GM18520 (cell line): Measurements from ENCODE around the gene ERBB3.
"Not testable (repeated sequence)": the region's sequence is repeated elsewhere in the genome, so short reads cannot be mapped to it uniquely, and the experiment has no call there.

Experiments used
- ATAC-seq: cut with Tn5 transposase; IDR thresholded peaks from one replicate; pipeline ENCODE4 v1.9.1; 2021; ENCODE audit not compliant: unreplicated experiment

The ERBB3 gene

DNA sequence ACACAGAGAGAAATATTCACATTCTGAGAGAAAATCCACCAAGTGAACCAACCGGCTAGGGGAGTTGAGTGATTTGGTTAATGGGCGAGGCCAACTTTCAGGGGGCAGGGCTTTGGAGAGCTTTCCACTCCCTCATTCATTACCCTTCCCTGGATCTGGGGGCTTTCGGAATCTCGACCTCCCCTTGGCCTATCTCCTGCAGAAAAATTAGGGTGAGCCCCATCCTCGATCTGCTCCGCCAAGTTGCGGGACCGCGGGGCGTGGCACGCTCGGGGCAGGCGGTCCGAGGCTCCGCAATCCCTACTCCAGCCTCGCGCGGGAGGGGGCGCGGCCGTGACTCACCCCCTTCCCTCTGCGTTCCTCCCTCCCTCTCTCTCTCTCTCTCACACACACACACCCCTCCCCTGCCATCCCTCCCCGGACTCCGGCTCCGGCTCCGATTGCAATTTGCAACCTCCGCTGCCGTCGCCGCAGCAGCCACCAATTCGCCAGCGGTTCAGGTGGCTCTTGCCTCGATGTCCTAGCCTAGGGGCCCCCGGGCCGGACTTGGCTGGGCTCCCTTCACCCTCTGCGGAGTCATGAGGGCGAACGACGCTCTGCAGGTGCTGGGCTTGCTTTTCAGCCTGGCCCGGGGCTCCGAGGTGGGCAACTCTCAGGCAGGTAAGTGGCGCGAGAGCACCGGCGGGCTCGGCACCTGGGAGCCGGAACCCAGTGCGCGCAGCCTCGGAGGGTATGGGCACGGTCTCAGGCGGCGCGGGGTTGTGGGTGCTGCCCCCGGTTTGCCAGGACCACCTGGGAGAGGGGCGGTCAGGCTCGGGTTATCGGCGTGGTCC is at the start of gene ERBB3:
TSS of gene ERBB3 (plus strand) at position 443 of the 833 bp plus-strand sequence. CDS start at position 579, 136 bp downstream.
- no peak for ATAC-seq

DNA sequence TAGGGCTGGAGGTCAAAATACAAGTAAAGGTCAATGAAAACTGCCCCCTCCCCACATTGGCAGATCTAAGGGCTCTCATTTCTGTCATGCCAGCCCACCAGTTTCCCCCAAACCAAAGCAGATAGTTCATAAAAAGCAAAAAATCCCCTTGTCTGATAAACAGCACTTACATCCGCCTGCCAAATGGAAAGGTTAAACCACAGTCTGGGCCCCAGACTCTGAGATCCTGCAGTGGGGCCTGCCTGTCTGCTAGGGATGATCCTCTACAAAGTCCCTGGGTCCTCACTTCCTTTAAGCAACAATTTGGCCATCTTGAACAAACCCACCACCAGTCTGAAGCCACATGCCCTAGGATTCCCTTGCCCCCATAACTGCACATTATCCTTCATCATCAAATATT is 48.0 kb upstream of the ERBB3 start:
- no peak for ATAC-seq

DNA sequence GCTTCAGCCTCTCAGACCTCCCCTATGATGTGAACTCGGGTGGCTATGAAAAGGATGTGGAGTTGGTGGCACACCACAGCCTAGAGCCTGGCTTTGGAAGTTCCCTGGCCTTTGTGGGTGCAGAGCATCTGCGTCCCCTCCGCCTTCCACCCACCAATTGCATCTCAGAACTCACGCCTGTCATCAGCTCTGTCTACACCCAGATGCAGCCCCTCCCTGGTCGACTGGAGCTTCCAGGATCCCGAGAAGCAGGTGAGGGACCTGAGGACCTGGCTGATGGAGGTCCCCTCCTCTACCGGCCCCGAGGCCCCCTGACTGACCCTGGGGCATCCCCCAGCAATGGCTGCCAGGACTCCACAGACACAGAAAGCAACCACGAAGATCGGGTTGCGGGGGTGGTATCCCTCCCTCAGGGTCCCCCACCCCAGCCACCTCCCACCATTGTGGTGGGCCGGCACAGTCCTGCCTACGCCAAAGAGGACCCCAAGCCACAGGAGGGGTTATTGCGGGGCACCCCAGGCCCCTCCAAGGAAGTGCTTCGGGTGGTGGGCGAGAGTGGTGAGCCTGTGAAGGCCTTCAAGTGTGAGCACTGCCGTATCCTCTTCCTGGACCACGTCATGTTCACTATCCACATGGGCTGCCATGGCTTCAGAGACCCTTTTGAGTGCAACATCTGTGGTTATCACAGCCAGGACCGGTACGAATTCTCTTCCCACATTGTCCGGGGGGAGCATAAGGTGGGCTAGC is 45.2 kb upstream of the ERBB3 start:
- no peak for ATAC-seq

- ATAC-seq, result no peak
Observed at GRCh38 chr12:56037161-56037560, 42.8 kb upstream of the ERBB3 start.

GRCh38 chr12:56038022-56038655 is 41.8 kb upstream of the ERBB3 start:
- no peak for ATAC-seq

DNA sequence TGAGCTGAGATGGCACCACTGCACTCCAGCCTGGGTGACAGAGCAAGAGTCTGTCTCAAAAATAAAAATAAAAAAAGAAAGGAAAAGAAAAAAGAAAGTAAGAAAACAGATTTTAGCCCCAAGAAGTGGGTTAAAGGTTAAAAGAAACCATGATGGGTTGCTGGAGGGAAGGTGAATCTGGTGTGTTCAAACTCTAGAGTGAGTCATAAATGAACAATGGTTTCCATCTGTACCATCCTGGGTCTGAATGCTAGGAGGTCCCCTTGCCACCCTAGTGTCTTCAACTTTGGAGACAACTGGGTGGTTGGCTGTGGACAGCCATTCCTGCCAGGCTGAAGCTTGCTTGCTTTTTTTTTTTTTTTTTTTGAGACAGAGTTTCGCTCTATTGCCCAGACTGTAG is 39.8 kb upstream of the ERBB3 start:
- ATAC-seq, result no peak

GRCh38 chr12:56040963-56041551 is 38.9 kb upstream of the ERBB3 start:
- ATAC-seq, result no peak

DNA sequence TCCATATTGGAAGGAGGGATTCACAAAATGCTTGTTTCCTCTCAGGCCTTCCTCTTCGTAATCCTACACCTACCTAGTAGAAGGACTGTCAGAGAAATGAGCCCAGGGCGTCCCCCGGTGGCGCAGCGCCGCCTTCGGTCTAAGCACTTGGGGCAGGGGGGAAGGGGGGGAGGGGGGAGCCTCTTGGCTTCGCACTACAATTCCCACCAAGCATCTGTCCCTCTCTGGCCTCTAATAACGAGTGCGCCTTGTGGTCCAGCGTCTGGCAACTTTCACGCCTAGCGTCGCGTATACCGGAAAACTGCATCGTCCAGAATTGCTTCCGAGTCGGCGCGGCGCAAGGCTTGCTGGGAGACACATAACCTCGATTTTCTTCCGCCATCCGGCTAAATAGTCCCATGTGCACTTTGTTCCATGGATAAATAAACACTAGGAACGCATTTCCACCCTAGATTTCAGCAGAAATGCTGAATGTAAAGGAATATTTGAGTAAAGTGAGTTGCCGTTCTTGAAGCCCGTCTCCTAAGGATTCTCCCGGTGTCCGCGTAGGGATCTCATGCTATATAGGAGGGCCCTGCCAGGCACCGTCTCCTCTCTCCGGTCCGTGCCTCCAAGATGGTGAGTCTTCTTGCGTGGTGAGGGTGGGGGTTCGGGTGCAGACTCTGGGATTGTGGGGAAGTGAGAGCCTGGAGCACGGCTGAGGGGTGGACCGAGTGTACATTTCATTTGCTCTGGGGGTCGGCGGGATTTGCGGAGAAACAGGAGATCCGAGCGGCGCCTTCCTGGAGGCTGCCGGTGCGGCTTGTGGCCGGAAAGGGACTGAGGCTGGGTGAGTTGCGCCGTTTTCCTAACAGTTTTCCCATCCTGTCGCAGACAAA is 38.2 kb upstream of the ERBB3 start, which contains the start of gene RPS26:
TSS of gene RPS26 (plus strand) at position 367 of the 878 bp plus-strand sequence. CDS start at position 616, 249 bp downstream.
- peak; percentile 90 for ATAC-seq

DNA sequence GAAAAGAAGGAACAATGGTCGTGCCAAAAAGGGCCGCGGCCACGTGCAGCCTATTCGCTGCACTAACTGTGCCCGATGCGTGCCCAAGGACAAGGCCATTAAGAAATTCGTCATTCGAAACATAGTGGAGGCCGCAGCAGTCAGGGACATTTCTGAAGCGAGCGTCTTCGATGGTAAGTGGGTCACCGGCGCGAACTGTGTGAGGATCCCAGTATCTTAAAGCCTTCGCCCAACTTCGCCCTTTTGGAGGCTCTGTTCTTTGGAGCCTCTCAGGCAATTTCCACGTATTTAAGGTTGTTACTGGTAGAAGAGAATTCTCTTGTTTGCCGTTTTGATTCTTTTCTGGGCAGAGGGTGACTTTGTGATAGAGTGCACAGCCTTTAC is 37.5 kb upstream of the ERBB3 start:
- ATAC-seq, result not testable (repeated sequence)

DNA sequence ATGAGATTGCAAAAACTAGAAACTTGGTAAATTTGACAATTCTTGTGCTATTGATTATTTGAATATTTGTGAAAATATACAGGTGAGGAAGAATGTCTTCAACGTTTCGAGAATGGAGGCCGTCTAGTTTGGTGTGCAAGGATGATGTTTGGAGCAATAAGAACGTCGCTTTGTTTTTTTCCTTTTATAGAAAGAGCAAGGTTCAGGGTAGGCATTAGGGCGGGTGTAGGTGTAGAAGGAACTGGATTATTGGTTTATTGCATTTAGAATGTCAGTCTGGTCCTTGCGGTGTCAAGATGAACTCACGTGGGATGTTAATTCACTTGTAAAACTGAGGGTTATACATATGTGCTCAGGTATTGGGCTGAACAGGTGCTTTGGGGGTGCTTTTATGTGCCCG is 37.1 kb upstream of the ERBB3 start:
- ATAC-seq, result no peak

DNA sequence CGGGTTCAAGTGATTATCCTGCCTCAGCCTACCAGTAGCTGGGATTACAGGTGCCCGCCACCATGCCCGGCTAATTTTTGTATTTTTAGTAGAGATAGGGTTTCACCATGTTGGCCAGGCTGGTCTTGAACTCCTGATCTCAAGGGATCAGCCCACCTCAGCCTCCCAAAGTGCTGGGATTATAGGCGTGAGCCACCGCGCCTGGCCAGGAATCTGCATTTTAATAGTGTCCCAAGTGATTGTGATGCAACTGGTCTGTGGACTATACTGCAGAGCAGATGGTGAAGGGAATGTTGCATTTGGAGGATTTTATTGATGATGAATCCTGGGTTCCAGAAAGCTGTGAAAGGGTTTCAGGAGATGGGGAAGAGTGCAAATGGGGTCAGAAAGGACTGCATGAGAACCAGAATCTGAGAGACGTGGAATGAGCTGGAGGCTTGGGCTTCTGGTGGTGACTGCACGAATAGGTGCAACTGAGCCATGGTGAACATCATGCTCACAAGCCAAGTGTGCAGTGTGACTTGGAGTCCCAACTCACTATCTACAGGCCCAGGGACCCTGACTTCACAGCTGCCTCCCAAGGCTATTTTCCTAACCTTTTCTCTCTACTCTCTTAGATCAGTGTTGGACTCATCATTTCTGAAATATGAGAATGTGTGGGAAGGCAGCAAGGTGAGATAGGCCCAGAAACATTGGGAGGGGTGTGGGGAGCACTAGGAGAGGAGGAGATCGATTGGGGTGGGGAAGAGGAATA is 33.8 kb upstream of the ERBB3 start:
- no peak for ATAC-seq

DNA sequence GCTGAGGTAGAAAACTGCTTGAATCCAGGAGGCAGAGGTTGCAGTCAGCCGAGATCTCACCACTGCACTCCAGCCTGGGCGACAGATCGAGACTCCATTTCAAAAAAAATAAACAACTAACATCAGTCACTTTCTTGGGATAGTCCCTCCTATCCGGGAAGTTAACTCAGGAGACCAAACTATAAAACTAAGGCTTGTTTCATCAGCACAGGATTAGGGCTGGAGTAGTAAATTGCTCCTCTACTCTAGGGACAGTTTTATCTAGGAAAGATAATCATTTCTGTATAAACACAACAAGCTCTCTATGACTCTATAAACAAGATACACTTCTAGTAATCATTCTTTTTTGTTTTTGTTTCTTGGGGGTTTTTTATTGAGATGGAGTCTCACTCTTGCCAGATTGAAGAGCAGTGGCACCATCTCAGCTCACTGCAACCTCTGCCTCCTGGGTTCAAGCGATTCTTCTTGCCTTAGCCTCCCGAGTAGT is 26.5 kb upstream of the ERBB3 start:
- no peak for ATAC-seq

- not testable (repeated sequence) for ATAC-seq
Observed at GRCh38 chr12:56059964-56060363, 20.0 kb upstream of the ERBB3 start.

GRCh38 chr12:56061982-56062381 is 18.0 kb upstream of the ERBB3 start:
- no peak for ATAC-seq

DNA sequence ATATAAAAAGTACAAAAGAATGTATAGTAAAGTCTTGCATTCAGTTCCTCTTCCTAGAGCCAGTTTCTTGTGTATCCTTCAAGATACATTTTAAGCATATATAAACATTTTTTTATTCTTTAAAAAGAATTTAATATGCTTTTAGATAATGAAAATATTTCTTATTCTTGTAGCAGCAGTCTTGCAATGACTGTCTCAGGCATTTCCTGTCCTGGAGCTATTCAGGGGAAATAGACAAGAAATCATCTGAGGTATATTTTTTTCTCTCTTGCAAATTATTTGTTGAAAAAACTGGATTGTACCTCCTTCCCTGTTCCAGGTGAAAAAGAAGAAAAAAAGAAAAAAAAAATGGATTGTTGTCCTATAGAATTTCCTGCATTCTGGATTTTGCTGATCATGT is 17.0 kb upstream of the ERBB3 start:
- no peak for ATAC-seq

DNA sequence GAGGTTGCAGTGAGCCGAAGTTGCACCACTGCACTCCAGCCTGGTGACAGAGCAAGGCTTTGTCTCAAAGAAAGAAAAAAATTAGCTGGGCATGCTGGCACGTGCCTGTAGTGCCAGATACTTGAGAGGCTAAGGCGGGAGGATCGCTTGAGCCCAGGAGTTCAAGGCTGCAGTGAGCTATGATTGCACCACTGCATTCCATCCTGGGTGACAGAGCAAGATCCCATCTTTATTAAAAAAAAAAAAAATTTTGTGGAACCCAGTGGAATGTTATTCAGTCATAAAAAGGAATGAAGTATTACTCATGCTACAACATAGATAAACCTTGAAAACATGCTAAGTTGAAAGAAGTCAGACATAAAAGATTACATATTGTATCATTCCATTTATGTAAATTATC is 8.3 kb upstream of the ERBB3 start:
- ATAC-seq, result no peak

GRCh38 chr12:56074396-56074795 is 5.6 kb upstream of the ERBB3 start:
- ATAC-seq, result no peak

DNA sequence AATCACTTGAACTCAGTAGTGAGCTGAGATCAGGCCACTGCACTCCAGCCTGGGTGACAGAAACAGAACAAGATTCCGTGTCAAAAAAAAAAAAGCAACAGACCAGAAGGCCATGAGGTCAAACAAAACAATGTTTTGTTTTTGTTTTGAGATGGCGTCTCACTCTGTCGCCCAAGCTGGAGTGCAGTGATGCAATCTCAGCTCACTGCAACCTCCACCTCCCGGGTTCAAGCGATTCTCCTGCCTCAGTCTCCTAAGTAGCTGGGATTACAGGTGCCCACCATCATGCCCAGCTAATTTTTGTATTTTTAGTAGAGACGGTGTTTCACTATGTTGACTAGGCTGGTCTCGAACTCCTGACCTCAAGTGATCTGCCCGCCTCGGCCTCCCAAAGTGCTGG is 2.0 kb upstream of the ERBB3 start:
- not testable (repeated sequence) for ATAC-seq

GRCh38 chr12:56078427-56078826 is 1.5 kb upstream of the ERBB3 start:
- ATAC-seq, result no peak
